GM19239 (cell line): ENCODE results near the gene PLCL1.
A peak's percentile ranks its signal among the peaks of the same experiment; 100 is the strongest.
"Not testable (repeated sequence)": the region's sequence is repeated elsewhere in the genome, so short reads cannot be mapped to it uniquely, and the experiment has no call there.

Experiments
- DNase-seq: peaks from one replicate; pipeline ENCODE4 v3.0.0; 2011; ENCODE audit warnings: low spot score; ENCODE audit not compliant: insufficient read length
- FAIRE-seq: peaks from 2 replicates; lab custom pipeline; 2011; peaks lifted over from hg19 to GRCh38; lab: Jason Lieb, UNC

Gene PLCL1

DNA sequence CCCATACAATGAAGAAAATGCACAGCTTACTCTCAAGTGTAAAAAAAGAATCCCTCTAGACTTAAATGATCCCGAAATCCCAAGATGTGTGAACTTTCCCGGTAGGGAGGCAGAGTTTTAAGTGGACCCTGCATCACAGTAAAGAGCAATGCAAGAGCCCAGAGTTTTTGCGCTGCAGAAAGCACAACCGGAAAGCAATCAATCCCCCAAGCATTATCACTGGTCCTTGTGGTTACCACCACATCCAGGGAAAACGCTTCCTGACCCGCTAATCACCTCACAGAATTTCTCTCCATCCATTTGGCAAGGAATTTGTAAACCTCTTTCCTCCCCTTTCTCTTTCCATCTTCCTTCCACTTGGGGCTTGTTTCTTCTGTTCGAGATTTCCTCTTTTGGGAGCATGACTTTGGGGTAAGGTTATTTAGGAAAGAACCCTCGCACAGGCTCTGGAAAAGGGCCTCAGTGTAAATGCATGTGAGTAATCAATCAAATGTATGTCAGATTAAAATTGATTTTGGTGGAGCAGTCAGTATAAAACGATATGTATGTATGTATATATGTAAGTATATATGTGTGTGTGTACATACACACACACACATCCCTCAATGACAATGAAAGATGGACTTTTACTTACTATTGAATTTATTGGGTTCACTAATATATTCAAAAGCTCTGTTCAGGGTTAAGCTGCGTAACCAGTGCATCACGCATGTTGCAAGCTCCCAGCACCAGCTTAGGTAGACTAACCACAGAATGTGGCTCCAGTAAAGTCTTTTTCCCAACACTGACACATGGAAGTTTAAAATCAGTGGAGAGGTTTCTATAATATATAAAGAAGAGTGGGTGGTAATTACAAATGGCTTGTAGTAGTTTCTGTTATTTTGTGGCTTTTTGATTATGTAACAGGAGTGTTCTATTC, 1.6 kb downstream of the PLCL1 start:
- no peak for DNase-seq
- FAIRE-seq, result no peak

DNA sequence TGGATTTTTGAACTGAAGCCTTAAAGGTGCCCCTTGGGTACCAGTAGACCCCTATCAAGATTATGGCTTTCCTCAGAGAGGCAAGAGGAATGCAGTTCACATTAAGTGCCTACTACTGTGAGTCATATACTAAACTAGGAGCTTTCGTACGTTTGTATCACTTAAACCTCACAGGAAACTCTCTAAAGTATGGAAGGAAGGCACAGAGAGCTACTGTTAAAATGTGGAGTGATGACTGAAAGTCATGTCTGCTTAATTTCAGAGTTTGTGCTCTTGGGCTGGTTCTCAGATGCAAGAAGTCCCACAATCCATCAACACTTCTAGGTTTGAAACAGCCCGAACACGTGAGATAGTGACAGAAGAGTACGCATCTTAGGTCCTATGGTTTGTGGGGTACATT, 4.7 kb downstream of the PLCL1 start:
- DNase-seq (no peak), FAIRE-seq (no peak)

DNA sequence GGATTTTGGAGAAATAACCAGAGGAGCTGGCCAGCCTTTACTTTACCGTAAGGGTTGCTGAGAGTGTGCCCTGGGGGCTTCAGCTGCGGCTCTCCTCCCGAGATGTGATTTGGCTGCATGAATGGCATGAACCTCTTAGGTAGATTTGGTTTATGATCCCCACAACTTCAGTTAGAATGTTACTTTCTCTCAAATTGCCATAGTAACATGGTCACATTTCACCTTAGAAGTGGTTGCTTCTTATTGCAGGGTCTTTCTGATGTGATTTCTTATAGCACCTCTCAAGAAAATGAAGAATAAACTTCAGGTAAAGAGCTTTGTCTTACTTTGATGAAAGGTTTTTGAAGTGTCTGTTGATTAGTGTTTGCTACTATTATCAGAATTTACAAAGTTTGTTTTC, 5.6 kb downstream of the PLCL1 start:
- DNase-seq (no peak), FAIRE-seq (no peak)

DNA sequence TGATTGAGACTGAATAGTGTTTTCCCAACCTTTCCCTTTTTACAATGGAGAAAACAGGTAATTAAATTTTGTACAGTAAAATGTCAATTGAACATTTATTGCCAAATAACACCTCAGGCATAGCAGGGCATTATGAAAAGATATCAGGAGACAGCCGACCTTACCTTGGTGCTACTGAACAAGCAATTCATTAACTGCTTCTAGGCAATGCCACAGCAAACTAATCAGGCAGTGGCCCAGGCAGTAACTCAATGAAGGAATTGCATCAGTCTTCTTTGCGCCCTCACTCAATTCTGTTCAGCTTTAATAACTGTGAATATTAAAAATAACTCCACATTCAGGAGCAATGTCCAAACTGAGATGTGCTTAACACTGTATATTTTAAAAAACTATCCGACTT, 6.1 kb downstream of the PLCL1 start:
- no peak for FAIRE-seq
- DNase-seq, result no peak

DNA sequence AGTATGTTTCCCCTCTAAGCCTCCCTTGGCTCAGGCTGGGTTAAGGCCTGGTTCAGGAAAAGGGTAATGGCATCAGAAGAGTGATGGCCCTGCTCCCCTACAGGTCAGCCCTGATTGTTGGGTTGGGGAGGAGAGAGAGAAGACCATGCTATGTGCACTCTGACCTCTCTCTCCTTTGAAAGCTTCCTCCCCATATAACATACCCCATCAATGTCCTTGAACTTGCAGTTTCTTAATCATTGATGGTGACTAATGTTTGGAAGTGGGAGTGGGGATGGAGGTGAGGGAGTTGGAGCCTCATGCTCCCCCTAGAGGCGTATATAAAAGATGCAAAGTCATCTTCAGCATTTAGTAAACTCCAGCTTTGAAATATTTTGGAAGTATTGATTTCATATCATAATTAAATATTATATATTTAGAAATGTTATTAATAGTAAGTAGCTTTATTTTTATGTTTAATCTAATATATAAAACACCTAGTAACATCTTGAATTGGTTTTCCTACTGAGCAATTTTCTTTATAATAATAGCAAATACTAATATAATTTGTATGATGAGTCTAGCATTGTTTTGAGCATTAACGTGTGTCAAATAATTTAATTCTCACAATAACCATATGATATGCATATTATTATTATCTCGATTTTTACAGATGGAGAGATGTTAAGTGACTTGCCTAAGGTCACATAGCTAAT, 8.8 kb downstream of the PLCL1 start:
- FAIRE-seq (peak; percentile 74), DNase-seq (no peak)

DNA sequence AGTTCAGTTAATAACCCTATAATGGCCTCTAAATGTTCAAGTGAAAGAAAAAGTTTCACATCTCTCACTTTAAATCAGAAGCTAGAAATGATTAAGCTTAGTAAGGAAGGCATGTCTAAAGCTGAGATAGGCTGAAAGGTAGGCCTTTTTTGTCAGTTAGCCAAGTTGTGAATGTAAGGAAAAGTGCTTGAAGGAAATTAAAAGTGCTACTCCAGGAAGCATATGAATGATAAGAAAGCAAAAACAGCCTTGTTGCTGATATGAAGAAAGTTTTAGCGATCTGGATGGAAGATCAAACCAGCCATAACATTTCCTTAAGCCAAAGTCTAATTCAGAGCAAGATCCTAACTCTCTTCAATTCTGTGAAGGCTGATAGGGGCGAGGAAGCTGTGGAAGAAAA, 10.1 kb downstream of the PLCL1 start:
- DNase-seq (no peak), FAIRE-seq (no peak)

DNA sequence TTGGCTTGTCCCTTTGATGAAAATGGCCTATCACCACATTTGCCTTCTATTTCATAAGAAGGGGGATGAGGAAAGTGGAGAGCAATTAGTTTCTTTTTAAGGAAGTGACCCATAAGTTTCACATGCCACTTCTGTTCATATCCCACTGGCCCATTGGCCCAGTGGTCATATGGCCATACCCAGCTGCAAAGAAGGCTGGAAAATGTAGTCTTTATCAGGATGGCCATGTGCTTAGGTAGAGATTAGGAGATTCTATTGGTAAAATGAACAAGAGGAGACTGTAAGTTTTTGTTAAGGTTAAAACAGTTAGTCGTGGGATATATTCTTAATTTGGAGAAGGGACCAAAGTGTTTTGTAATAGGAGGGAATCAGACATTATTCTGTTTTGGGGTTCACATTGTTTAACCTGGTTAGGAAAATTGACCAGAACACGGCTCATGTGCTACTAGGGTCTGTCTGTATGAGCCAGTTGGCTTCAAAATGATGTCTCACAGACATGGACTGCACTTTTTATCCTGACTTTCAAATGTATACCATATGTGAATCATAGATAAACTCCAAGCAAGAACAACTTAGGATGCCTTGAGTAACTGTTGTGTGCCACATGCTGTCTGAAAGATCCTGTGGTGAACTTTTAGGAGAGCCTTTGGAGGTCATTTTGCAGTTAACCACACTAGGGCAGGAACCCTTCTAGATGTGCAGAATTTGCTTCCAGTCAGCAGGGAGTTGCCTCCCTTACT, 17.3 kb downstream of the PLCL1 start:
- DNase-seq (no peak), FAIRE-seq (no peak)

DNA sequence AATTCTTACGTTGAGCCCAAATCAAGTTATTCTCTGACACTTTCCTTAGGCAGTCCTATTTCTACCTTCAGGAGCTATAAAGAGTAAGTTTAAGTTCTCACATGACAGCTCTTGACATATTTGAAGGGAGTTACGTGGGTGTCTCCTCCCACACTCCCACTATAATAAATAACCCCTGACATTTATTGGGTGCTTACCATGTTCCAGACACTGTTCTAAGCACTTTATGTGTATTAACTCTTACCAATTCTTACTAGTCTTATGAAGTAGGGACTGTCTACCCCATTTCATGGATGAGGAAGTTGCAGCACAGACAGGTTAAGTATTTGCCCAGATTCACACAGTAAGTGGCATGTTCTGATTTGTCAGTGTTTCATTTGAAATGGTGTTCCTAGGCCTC, 17.9 kb downstream of the PLCL1 start:
- FAIRE-seq, result no peak
- DNase-seq, result no peak

DNA sequence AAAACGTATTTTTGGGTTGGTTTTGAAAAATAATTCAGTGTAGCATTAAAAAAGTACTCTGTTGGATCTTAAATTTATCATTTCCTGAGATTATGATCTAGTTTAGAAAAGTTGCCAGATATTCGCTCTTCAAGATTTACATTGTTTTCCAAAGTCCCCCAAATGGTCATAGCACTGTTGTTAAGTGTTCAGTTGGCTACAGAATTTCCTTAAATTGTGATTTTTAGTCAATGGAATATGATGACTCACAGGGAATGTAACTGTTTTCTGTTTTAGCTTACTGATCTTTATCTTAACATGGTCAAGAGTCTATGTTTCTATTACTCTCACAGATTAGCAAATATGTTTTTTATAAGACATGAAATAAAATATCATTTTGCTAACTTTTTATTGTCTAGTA, 23.2 kb downstream of the PLCL1 start:
- DNase-seq, result no peak
- FAIRE-seq, result no peak

DNA sequence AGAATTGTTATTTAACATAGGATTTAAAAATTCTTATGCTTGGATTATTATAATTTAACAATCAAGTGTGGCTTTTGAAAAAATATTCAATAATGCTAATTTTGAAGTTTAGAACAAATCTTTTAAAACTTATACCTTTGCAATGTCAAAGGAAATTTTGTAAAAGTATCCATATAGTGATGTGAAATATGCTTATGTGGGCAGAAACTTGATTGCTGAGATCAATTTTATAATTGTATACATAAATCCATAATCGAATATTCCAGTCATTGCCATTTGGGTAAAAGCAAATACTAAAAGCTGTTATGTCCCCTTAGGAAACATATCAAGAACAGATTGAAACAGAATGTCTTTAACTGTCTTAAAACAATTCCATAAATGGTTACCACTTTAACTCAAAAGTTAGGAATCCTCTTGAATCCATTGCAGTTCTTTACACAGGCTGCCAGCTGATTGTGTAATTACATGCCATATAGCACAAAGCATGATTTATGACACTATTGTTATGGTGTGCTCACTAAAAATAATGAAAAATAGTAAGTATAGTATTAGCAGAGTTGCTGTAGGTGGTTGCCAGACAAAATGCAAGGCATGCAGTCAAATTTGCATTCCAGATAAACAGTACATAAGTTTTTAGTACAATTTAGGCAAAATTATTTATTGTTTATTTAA, 24.2 kb downstream of the PLCL1 start:
- DNase-seq (no peak), FAIRE-seq (peak; percentile 18)

DNA sequence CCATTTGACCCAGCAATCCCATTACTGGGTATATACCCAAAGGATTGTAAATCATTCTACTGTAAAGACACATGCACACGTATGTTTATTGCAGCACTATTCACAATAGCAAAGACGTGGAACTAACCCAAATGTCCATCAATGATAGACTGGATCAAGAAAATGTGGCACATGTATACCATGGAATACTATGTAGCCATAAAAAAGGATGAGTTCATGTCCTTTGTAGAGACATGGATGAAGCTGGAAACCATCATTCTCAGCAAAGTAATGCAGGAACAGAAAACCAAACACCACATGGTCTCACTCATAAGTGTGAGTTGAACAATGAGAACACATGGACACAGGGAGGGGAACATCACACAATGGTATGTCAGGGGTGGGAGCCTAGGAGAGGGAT, 30.4 kb downstream of the PLCL1 start:
- not testable (repeated sequence) for FAIRE-seq, DNase-seq

DNA sequence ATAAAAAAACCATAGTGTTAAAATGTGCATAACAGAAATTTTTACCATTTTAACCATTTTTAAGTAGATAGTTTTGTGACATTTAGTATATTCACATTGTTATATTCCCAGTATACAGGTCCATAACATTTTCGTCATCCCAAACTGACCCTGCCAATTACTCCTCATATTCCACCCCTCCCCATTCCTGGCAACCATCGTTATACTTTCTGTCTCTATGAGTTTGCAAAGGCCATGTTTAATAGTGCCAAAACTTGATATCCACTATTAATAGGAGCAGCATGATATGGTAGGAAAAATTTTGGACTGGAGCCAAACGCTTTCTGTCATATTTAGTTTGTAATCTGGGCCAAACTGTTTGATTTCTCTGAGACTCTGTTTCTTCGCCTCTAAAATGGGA, 30.9 kb downstream of the PLCL1 start:
- no peak for FAIRE-seq

DNA sequence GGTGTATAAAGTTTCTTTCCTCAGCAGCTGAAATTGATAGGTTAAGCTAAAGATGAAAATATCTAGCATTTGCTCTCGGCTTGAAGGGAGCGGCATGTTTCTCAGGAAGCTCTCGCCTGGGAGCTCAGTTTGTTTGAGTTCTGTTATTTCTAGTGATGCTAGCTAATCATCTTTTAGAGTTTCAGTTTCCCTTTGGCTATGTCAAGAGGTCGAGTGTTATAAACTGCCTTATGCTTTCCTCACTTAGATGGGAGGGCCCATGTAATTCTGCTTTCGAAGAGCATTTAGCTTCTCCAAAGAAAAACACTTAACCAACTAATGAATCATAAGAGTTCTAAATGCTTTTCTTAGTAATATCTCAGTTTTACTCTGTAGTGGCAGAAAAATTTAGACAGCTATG, 33.6 kb downstream of the PLCL1 start:
- peak; percentile 92 for FAIRE-seq
- DNase-seq, result peak; percentile 27

More for the DNA sequence above, 30.9 kb downstream of the PLCL1 start:
- DNase-seq, result no peak

DNA sequence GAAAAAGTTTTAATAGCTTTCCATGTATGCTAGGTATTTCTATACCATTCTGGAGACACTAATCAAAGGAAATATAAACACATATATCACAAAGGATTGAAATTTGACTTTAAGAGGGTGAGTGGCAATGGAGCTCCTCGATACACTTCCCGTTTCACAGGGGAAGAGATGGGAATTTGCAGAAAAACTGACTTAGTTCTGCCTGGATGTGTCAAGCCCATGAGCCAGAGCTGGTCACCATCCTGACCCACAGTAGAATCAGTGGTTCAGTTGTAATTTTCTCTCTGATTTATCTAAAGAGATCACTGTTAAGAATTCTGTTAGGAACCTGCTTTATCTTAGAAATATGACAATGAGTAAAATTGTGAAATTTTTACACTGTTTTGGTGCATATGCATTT, 34.2 kb downstream of the PLCL1 start:
- DNase-seq (no peak), FAIRE-seq (peak; percentile 52)

DNA sequence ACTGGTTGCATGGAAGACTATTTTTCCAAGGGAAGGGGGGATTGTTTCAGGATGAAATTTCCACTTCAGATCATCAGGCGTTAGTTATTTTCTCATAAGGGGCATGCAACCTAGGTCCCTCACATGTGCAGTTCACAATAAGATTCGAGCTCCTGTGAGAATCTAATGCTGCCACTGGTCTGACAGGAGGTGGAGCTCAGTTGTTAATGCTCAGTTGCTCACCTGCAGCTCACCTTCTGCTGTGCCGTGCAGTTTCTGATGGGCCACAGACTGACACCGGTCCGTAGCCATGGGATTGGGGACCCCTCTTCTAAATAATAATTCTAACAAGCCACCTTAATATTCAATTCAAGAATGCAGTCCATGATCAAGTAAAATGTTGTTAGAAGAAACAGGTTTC, 34.9 kb downstream of the PLCL1 start:
- DNase-seq, result no peak
- no peak for FAIRE-seq

DNA sequence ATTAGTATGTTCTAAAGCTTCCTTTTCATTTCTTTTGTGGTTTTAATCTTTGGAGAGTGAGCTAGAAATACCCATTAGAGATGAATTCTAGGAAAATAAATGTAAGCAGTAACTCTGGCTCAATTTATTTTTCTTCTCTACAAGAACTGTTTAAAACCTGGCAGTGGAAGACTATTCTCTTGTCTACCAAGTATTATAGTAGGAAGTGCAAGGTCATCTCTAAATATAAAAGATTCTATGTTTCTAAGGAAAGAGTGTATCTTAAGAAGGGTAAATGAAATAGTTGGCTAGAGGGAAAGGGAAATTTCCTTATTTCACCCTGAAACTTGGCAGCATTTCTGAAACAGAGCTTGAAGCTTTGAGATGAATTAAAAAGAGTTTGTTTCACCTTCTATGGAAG, 35.5 kb downstream of the PLCL1 start:
- no peak for FAIRE-seq
- no peak for DNase-seq

DNA sequence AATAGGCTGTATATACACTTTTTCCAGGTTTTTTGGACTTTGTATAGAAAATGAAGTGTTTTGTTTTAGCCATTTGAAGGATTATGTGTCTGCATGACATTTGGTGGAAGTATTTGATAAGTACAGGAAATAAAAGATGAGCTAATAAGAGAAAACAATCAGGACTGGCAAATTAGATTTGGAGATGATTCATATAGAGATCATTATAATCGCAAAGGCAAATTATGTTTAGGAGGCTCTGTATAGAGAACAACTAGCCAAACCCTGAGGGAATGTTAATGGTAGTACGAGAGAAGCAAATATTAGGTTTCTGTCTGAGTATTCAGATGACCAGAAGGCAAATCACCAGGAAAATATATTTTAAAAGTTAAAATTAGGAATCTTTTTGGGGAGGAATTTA, 41.7 kb downstream of the PLCL1 start:
- DNase-seq, result no peak
- no peak for FAIRE-seq

DNA sequence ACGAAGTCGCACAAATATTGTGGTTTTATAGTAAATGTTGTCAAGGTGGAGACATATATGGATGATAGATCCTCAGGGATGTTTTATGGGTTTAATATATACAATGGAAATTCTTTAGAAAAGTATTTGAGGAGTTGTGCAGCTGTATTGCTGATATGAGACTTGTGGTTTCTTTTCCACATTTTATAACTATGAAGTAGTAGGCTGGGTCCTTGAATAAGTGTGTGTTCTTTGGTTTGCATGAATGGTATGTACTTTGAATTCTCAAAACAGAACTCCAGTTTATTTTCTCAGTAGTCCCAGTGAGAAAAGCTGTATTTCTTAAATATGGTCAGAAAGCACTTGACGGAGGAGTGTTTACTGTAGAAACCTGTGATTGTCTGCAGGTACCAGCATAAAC, 42.4 kb downstream of the PLCL1 start:
- DNase-seq (no peak), FAIRE-seq (no peak)

DNA sequence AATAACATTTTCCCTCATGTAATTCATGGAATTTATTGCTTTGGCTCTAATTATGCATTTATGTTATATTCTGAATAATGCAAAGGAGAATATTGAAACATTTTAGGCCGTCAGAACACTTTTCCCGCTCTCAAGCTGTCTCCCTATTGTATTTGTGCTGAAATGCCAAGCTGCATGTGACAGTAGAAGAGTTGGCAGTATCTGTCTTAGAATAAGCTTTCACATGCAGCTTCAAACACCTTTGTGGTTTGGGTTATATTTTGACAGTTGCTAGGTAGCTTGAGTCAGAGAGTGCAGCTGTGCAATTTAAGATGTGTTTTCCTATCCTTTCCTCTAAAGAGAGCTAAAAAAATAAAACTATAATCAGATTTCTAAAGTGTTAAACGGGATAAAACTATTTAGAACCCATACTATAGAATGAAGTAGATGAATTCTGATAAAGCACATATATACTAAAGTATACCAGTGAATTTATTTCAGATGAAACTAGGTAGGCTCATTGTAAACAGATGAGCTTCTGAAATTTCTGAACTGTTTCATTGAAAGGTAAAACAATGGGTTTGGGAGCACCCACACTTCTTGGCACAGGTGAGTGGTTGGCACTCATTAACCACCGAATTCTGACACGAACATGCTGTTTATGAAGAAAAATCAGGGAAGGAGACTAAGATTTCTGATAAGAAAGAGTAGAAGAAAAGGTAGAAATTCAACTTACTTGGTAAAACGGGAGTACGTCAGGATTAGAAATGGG, 43.4 kb downstream of the PLCL1 start:
- no peak for FAIRE-seq
- no peak for DNase-seq

DNA sequence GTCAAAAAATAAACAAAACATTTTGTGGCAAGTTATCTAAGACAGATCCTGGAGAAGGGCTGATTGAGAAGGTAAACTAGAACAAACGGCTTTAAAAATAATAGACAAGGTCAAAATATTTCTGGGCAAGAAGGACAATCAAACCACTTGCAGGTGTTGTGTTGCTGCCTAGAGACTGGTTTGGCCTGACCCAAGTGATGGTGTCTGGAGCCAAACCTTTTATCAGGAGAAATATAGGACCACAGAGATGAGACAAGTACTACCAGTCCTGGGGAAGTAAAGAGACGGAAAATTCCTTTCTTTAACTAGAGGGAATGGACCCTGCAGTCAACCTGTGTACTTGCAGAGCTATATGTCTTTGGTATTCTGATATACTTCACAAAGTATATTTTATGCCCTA, 44.2 kb downstream of the PLCL1 start:
- FAIRE-seq, result no peak
- DNase-seq, result no peak
